Spleen (tissue), 7 donors: ENCODE data around the gene RCN1.

Experiments
- CTCF ChIP-seq, 11 experiments: fragments of 200-600 bp in 7 of 11; fragments of 450-650 bp in 4 of 11; sonication (generic) in 4 of 11; IDR thresholded peaks in 8 of 11; conservative IDR thresholded peaks in 3 of 11; 1 replicate in 7 of 11; 2 replicates in 4 of 11; pipeline versions ENCODE4 v1.4.0 to v1.8.0; 2016 to 2021; ENCODE audit warnings: antibody characterized with exemption in 11 of 11, inconsistent platforms in 4 of 11, mild to moderate bottlenecking in 1 of 11
- POLR2A ChIP-seq, 3 donors: fragments of 450-650 bp; IDR thresholded peaks; one replicate each; pipeline ENCODE4 v1.5.1; 2017; ENCODE audit warnings: antibody characterized with exemption in 3 of 3, mild to moderate bottlenecking in 1 of 3
- donor health status: DM: no; HTN: no; CAD: no; lungs with moderate emphysema.
- donor health status: DM: no; HTN: no; CAD: no.
- donor health status: DM: no; HTN: no; CAD: no.

GRCh38 chr11:32110795-32111194, 19.9 kb downstream of the RCN1 start:
- no peak for TF ChIP-seq CTCF (IDR thresholded peaks at IDR 0.05 in 8 of 11, conservative IDR thresholded peaks at IDR 0.05 in 3 of 11)
- TF ChIP-seq POLR2A (IDR thresholded peaks at IDR 0.05) = no peak
